ENCODE results near the gene PCSK6.

- TF ChIP-seq CTCF (conservative IDR thresholded peaks at IDR 0.05) (no peak), EZH2 (IDR thresholded peaks at IDR 0.05; ENCODE audit: low read depth) (no peak)
Measured at GRCh38 chr15:101470548-101471239, 18.8 kb downstream of the PCSK6 start.
